Erythroblast (primary cell): ENCODE data around the gene LHX4.
"Not testable (repeated sequence)": the region's sequence is repeated elsewhere in the genome, so short reads cannot be mapped to it uniquely, and the experiment has no call there.

Experiments used
- DNase-seq, 2 experiments: peaks; one replicate each; lab custom pipeline; 2025; lab: John Stamatoyannopoulos, UW
- GATA1 ChIP-seq: IDR thresholded peaks from 2 replicates; pipeline ENCODE4 v1.6.1; 2011; ENCODE audit warnings: low read depth, mild to moderate bottlenecking, control low read depth, low read length, moderate library complexity
- POLR2A ChIP-seq: IDR thresholded peaks from 2 replicates; pipeline ENCODE4 v1.6.1; 2011; ENCODE audit warnings: mild to moderate bottlenecking, low read length

LHX4 gene

DNA sequence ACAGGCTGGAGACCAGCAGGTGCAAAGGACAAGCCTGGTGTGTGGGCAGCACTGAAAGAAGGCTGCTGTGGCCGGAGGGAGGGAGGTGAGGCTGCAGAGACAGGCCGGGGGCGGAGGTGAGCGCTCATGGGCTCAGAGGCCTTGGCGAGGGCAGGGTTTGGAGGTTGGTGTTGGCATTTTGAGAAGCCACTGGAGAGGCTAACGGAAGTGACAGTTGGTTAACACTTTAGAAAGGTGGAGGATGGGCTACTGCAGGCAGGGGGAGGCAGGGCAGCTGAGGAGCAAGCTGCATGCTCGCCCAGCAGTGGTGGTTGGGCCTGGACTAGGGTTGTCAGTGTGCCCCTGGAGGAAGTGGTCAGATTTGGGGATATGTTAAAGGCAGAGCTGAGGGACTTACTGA lies 37.9 kb upstream of the LHX4 start:
- TF ChIP-seq GATA1 (no peak), POLR2A (no peak)
- DNase-seq, result no peak

DNA sequence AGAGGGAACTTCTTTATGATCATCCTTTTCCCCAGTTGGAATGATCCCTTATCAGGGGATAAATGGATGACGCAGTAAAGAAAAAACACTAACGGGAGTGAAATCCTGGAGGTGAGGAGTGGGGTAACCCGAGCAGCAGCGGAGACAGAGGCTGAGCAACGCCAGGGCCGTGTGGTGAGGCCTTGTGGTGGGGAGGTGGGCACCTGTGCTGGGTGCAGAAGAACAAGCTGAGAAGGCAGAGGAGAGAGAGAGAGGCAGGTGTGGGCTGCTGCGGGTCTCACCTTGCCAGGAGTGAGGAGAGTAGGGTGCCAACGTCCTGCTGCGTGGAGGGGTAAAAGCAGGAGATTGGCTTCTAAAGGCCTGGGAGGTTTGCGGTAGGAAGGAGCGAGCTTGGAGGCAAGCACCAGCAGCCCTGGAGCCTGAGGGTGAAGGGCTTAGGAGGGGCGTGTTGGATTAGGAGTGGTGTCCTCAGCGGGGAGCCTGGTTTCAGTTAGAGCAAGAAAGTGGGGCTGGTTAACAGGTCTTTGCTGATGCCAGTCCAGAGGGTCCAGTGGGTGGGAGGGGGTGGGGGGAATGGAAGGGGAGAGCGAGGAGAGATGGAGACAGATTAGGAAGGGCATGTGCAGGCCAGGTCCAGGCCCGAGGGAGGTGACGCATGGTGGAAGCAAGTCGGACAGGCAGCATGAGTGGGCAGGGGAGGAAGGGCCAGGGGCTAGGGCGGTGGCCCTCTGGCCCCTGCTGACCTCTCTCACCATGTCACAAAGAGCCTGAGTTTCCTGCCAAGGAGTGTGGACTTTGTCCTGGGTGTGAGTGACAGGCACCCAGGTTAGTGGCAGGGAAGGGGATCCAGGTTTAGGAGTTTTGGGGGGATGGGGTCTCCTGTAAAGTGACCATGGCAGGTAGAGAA lies 36.7 kb upstream of the LHX4 start:
- no peak for TF ChIP-seq GATA1
- no peak for TF ChIP-seq POLR2A
- no peak for DNase-seq

DNA sequence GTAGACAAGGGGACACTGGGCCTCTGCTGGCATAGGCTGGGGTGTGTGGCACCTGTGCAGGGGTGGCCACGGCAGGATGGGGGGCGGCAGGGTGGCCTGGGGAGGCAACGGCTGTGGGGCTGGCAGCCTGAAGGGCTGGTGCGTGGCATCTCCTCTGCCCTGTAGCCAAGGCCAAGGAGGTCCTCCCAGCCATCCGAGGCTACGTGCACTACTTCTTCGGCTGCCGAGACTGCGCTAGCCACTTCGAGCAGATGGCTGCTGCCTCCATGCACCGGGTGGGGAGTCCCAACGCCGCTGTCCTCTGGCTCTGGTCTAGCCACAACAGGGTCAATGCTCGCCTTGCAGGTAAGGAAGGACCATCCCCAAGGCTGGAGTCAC lies 36.0 kb upstream of the LHX4 start:
- no peak for DNase-seq
- TF ChIP-seq GATA1 (no peak), POLR2A (no peak)

DNA sequence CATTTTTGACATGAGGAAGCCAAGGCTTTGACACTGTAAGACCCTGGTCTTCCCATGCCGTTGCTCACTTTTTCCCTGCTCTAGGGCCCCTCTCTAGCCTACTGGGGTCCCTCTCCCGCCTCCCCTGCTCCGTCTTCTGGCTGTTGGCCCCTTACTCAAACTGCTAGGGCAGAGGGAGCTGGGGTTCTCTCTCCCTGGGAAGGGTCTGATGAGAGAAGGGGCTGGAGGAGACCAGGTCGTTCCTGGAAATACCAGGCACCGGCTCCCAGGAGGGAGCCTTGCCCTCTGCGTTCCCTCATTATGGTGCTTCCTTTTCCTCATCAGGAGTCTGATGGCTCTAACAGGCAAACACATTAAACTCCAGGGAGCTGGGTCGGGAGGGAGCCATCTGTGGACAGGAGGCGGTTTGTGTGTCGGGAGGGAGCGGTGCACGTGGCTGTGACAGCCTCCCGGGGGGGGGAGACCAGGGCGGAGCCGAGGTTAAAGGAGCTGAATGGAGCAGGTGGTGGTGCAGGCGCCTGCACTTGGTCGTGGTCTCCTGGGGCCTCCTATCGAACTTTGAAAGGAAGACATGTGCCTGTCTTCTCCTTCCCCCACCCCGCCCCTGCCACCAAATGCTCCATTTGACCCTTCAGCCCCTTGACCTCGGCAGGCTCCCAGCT lies 35.4 kb upstream of the LHX4 start:
- no peak for TF ChIP-seq GATA1
- no peak for TF ChIP-seq POLR2A
- no peak for DNase-seq

DNA sequence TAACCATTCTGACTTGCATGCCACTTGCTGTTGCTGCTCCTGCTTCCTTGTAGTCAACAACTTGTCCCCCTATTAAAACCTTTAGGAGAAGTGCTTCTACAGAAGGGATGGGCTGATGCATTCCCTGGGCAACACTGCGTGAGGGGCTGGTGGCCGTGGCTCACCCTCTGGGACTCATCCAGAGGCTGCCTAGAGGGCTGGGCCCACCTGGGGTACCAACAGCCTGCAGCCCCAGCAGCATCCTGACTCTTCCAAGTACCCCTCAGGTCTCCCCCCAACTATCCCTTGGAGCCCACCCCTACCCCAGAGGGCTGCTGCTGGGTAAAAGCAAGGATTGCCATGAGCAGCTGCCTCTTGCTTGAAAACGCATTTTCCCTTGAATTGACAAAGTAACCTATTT lies 34.7 kb upstream of the LHX4 start:
- no peak for TF ChIP-seq GATA1
- no peak for TF ChIP-seq POLR2A
- no peak for DNase-seq

DNA sequence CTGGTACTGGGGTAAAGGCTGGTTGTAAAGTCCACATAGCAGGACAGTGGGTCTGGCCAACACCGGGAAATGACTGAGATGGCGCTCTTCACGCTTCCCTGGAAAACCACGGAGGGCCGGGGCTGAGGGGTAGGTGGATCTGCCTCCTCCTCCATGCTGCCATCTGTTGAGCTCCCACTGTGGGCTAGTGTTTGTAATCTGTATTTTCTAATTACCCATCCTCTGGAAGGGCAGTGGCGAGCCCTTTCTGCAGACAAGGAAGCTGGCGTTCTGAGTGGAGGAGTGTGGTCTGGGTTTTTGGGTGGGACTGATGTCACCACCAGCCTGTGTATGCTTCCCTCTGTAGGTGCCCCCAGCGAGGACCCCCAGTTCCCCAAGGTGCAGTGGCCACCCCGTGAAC lies 34.1 kb upstream of the LHX4 start:
- no peak for TF ChIP-seq GATA1
- TF ChIP-seq POLR2A, result no peak
- no peak for DNase-seq

DNA sequence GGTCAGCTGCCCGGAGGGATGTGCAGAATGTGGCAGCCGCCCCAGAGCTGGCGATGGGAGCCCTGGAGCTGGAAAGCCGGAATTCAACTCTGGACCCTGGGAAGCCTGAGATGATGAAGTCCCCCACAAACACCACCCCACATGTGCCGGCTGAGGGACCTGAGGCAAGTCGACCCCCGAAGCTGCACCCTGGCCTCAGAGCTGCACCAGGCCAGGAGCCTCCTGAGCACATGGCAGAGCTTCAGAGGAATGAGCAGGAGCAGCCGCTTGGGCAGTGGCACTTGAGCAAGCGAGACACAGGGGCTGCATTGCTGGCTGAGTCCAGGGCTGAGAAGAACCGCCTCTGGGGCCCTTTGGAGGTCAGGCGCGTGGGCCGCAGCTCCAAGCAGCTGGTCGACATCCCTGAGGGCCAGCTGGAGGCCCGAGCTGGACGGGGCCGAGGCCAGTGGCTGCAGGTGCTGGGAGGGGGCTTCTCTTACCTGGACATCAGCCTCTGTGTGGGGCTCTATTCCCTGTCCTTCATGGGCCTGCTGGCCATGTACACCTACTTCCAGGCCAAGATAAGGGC lies 33.5 kb upstream of the LHX4 start:
- DNase-seq, result no peak
- TF ChIP-seq POLR2A (no peak), GATA1 (no peak)

DNA sequence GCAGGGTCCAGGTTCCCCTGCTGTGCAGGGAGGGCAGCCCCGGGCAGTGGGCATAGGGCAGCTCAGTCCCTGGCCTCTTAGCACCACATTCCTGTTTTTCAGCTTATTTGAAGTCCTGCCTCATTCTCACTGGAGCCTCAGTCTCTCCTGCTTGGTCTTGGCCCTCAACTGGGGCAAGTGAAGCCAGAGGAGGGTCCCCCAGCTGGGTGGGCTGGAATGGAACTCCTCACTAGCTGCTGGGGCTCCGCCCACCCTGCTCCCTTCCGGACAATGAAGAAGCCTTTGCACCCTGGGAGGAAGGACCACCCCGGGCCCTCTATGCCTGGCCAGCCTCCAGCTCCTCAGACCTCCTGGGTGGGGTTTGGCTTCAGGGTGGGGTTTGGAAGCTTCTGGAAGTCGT lies 32.8 kb upstream of the LHX4 start:
- no peak for TF ChIP-seq POLR2A
- TF ChIP-seq GATA1, result no peak
- no peak for DNase-seq

DNA sequence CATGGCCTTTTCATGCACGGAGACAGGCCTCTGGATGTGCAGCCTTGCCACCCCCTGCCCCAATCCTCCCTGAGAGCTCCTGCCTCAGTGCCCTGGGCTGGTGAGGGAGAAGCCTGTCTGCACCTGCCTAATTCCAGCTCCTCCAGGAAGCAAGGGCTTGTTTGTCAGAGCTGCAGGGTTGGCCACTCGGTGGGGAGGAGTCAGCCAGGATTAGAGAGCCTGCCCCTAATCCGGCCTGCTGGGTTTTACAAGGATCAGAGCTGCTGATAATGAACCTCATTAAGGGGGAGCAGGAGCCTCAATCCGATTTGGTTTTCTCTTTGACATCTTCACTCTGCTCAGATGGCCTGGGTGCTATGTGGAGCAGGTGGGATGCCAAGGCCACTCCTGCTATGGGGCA lies 31.9 kb upstream of the LHX4 start:
- TF ChIP-seq GATA1, result no peak
- TF ChIP-seq POLR2A, result no peak

DNA sequence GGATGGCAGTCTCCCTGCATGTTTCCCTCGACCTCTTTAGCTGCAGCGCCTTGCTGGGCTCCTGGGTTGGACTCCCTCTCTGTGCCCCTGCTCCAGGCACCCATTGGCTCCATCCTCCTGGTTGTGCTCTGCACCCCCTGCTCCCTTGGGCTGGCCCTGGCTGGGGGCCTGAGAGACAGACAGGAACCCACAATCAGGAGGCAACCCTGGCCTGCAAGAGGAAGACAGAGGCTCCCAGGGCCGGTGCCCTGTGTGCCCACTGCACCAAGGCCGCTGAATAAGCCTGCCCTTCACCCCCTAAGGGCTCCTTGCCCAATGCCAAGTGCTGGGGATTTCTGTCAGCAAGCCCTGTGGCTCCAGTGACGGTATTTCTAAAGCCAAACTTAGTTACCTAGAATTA lies 31.5 kb upstream of the LHX4 start:
- DNase-seq, result no peak
- no peak for TF ChIP-seq GATA1
- no peak for TF ChIP-seq POLR2A

More for the DNA sequence above, 31.9 kb upstream of the LHX4 start:
- no peak for DNase-seq

DNA sequence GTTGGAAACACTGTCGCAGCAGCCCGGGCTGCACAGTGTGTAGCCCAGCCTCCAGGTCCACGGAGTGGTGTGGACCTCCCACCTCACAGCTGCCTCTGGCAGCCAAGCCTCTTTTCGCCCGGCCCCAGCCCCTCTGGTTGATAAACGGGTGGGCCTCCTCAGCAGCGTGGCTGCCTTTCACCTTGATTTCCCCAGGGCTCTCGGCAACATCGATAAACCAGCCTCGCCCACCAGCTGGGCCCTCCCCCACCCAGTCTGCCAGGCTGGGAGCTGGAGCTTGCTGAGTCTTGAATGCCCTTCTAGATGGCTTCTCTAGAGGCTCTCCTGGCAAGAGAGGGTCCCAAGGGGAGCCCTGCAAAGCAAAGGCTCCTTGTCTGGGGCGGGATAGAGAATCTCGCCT lies 31.0 kb upstream of the LHX4 start:
- no peak for DNase-seq
- no peak for TF ChIP-seq GATA1

DNA sequence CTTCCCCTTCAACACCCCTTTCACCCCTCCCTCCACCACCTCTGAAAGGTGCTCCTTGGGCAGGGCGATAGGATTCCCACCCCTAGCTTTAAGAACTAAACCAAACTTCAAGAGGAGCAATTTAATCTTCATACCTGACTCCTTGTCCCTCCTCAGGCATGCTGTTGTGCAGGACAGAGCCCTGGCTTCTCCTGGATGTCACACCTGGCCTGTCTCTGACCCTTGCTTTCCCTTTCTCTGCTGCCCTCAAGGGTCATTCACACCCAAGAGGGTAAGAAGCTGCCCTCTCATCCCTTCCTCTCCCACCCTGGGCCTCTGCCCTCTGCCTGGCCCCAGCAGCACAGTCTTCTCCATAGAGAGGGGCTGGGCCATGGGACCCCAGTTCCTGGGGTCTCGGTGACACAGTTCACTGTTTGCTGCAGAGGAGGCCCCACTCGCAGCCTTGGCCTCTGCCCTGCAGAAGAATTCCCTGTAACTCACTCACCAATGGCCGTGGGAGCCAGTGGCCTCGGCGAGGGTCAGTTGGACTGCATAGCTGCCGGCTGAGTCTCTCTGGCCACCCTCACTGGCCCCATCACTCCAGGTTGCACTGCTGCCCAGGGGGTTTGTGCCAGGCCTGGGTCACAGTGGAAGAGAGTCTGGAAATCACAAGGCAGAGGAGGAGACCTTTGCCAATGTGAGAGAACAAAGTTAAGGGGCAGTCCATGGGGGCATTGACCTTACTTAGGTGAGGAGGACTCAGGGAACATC lies 28.4 kb upstream of the LHX4 start:
- TF ChIP-seq GATA1 (no peak), POLR2A (no peak)
- DNase-seq, result no peak

DNA sequence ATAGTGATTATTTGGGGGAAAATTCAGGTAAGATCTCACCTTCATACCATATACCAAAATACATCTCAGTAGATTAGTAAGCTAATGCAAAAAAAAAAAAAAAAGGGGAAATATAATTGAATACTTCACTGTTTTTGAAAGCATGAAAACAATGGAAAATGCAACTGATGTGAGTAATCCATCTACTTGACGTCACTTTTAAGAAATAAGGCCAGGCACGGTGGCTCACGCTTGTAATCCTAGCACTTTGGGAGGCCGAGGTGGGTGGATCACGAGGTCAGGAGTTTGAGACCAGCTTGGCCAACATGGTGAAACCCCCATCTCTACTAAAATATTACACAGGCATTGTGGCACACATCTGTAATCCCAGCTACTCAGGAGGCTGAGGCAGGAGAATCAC lies 27.5 kb upstream of the LHX4 start:
- DNase-seq, result not testable (repeated sequence)

DNA sequence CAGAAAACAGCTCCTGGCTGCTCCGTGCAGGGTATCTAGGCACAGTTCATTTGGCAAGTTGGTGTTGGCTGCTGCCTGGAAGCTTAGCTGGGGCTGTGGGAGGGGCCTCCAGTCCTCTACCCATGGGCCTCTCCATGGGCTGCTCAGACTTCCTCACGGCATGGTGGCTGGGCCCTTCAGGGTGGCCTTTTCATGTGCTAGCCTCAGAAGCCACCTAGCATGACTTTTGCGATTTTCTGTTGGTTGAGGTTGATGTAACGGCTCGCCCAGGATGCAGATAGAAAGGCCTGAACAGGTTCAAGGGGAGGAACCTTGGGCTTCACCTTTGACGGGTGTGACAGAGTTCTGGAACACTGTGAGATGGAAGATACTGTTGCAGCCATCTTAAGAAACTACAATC lies 25.8 kb upstream of the LHX4 start:
- DNase-seq, result no peak
- TF ChIP-seq POLR2A, result no peak
- TF ChIP-seq GATA1, result no peak
